HG03196 (cell line): ENCODE measurements around the gene CARTPT.
A peak's percentile ranks its signal among the peaks of the same experiment; 100 is the strongest.

Experiments
- ATAC-seq: cut with Tn5 transposase; IDR thresholded peaks from one replicate; pipeline ENCODE4 v1.9.1; 2021; ENCODE audit not compliant: unreplicated experiment

The CARTPT gene

DNA sequence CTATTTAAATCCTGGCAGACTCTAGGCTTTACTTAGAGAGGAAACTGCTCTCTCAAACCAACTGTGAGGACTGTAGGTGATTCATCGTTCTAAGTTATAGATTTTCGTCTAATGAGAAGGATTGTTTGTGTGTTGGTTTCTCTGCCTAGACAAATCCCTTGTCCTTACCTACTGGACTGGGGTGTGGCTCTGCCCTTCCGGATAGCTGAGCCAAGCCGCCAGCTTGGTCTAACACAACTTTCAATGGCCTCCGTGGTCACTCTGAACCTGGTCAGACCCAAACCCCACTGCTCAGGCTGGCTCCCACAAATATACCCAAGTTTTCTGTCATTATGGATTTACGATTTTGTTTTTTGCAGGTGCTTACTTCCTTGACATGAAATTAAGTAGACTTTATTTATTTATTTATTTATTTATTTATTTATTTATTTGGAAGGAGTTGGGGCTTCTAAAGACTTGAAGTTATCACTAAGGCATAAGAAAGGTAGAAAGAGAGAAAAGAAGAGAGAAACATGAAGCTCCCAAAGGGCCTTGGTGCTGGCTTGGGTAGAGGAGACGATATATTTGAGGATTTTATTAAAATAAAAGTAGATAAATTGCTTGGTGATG, 19.0 kb downstream of the CARTPT start:
- ATAC-seq: no peak

DNA sequence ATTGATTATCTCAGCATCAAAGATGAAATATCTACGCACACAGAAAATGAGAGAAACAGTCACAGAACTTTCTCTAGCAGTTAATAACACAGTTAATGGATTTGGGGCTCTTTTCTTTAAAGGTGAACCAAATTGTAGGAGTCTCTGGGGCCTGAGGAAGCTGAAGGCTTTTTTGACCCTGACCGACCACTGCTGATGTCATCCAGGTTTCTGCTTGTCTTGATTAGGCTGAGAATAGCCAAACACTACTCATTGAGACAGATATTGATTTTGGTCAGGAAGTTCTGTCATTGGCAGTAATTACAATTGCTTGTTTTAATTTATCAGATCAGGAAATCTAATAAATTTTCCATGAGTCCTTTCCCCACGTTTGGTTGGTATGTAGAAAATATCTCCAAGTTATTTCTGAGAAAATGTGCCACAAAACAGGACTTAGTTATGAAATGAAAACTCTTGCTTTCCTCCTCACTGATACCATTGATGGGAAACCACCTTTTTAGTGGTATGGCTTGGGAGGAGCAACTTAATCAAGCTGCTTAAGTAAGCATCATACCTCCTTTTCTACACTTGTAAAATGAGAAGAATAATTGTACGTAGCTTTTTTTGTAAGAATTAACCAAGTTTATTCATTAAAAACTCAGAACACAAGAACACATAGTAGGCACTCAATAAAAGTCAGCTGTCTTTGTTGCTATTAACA, 19.7 kb downstream of the CARTPT start:
- no peak for ATAC-seq

DNA sequence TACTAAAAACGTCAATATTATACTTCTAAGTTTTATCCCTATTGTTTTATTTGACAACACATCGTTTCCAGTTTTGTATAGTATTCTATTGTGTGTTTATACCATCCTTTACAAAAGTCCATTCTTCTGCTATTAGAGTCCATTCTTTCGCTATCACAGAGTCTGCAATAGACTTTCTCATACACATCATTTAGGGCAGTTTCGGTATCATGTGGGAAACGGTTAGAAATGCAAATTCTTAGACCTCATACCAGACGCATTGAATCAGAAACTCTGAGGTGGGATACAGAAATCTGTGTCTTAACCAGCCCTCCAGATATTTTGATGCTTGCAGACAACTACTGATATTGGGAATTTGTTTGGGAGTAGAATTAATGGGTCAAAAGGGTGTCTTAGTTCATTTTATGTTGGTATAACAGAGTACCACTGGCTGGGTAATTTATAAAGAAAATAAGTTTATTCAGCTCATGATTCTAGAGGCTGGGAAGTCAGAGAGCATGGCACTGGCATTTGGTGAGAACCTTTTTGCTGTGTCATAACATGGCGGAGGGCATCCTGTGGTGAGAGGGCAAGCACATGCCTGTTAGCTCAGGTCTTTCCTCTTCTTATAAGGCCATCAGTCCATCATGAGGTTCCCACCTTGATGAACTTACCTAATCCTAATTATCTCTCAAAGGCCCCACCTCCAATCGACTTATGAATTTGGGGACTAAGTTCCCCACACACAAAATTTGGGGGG, 21.1 kb downstream of the CARTPT start:
- ATAC-seq: peak; percentile 90

DNA sequence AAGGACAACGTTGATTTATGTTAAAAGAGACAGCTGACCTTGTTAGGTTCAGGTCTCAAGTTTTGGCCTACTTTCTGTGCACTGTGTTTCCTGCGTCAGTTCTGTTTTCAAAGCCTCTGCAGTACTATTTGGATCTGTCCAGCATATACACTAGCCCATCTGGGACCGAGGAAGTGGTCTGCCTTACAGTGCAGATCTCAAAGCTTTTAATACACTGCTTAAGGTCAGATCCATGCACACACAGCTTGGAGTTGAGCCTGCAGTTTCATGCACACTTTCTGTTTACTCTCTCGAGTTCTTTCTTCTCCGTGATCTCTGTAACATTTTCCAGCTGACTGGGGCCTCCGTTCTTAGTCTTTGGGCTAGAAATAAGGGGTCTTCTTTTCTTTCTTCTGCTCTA, 24.1 kb downstream of the CARTPT start:
- ATAC-seq: no peak

DNA sequence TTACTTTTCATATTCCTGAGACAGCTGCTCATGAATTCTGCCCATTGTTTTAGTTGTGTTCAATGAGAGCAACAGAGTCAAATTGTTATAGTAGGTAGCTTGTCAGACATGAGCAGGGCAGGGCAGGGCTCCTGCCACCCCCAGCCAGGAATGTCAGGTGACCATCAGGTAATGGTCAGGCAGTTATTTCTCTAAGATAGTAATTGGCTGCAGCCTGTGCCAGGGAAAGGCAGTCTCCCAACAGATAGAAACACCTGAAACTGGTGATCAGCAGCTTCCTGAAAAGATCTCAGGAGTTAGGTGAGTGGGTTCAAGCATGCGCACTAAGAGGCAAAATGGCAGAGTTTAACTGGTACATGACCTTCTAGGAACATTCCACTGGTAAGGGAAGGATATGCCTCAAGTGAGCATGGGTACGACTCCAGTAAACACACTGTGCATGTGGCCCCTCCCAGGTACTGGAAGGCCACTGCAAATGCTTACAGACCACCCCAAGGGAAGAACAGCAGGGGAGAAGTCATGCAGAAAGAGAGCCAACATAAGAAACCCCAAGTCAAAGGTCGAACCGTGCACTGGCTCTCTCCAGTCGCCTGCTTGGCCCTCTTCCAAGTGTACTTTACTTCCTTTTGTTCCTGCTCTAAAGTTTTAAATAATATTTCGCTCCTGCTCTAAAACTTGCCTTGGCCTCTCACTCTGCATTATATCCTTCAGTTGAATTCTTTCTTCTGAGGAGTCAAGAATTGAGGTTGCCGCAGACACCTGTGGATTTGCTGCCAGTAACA, 25.1 kb downstream of the CARTPT start:
- no peak for ATAC-seq

DNA sequence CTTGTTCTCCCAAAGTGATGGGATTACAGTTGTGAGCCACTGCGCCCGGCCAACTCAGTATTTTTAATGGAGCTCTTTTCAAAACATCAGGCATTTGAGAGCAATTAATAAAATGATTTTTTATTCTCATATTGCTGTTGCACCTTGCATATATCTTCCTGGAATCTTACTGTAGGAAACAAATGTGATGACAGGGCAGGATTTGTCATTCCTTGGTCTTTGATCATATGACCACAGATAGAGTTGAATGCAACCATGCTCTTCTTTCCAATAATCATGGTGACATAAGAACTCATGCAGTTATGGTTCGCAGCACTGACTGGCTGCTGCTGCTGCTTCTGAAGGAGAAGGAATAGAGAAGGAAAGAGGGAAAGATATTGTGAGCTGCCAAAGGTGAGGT, 28.1 kb downstream of the CARTPT start:
- no peak for ATAC-seq

DNA sequence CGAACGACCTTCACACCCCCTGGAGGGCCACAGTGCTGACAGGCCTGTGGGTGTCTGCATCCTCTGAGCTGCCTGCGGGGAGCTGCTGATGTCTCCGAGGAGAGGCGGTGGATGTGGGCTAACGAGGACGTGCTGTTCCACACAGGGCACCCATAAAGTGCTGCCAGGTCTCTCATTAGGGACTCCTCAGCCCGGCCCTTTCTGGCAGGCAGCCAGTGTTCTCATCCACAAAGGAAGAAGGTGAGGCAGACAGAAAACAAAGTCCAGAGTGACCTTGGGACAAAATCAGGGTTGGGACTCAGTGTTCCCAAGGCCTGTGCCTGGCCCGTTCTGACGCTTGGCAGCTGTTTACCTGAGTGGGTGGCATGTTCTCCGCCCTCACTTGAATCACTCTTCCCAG, 29.3 kb downstream of the CARTPT start:
- ATAC-seq: no peak

DNA sequence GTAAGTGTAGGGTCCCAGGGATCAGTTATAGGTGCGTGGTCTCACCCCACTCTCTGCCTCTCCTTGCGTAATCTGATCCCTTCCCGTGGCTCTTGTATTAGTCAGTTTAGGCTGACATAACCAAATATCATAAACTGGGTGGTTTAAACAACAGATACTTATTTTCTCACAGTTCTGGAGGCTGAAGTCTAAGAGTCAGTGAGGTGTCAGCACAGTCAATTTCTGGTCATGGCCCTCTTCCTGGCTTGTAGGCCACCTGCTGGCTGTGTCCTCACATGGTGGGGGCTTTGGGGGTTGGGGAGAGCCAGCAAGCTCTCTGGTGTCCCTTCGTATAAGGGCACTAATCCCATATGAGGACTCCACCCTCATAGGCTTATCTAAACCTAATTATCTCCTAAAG, 32.3 kb downstream of the CARTPT start:
- ATAC-seq: no peak

DNA sequence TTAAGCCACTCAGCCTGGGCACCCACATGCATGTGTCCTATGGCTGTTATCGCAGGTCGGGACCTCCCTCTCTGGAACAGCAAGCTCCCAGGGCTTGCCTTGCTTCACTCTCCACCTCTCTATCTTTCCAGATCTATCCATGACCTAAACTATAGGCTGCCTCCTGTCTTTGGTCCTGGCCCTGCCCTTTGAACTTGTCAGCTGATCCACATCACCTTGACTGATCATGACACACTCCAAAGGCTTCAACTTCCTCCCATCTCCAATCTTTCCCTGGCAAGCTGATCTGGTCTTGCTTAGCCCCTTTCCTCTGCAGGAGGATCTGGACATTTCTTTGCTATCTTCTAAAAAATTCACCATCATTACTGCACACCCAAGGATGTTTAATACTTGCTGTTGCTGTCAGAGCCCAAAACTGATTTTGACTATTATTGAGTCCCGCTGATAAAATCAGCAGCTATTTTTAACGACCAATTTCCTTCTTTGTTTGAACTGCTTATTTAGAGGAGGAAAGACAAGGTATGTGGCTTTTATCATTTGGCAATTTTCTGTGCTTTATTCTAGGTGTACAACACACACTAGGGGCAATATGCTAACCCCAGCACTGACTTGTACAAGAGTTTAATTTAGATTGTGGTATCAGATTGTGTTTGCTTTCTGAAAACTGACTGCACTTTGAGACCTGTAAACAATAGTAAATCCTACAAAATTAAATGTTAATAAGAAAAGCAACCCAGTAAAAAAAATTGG, 33.5 kb downstream of the CARTPT start:
- no peak for ATAC-seq

DNA sequence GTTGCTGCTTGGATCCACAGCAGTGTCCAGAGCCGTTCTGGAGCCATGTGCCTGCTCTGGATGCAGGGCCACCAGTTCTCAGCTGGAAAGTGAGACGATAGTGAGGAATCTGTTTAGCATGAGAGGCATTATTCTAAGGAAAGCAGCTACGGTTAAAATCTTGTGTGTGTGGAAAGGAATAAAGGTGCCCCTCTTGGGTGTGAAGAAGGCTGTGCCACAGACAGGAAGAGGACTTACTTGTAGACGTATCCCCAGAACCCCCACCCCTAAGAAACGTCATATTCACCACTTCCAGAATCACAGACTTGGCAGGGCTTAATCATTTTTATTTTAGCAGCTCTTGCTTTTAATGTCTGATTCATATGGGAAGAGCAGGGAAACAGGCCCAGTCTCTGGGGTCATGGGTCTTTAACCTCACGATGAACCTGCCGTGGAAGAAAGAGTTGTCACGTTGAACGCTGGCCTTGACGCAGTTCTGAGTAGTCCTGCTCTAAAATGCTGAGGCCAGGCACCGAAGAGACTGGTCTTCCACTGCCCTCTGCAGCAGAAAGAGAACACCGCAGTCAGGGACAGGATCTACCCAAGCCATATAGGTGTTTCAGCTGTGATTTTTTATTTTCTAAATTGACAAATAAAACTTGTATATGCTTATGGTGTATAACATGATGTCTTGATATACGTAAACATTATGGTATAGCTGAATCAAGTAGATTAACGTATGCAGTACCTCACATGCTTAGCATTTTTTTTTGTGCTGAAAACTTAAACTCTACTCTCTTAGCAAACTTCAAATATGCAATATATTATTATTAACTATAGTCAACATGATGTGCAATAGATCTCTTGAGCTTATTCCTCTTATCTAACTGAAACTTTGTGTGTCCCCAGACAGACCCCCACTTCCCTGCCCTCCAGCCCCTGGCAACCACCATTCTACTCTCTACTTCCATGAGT, 38.8 kb downstream of the CARTPT start:
- no peak for ATAC-seq

DNA sequence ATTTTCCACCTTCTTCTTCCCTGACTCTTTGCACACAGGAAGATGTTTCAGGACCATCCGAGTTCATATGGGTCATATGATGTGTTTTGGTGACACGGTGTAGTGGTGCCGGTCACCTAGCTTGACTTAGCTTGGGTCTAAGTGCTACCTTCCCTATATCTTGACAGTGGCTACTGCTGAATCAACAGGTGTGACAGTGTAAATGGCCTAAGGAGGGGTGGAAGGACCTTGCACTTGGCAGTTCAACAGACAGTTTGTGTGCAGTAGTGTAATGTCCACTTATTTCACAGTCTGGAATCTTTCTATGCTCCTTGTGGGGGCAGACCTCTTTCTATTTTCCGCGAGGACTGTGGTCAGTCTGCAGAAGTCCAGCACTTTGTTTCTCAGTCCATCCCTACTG, 43.8 kb downstream of the CARTPT start:
- ATAC-seq: no peak

DNA sequence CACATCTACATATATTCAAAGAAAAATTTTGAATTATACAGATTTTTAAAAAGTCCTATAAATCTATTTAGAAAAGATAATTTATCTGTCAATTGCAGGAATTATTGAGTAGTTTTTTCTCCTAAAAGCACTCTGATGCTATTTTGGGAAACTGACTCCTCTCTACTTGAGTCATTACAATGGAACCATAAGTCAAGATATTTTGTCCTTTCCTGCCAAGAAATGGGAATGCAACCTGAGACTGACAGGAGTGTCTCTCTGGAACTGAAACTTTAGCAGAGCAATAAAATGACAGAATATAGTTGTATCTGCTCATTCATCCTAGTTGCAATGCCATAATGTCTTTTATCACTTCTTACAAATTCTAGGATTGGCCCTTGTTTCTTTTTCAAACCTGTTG, 48.6 kb downstream of the CARTPT start:
- no peak for ATAC-seq

DNA sequence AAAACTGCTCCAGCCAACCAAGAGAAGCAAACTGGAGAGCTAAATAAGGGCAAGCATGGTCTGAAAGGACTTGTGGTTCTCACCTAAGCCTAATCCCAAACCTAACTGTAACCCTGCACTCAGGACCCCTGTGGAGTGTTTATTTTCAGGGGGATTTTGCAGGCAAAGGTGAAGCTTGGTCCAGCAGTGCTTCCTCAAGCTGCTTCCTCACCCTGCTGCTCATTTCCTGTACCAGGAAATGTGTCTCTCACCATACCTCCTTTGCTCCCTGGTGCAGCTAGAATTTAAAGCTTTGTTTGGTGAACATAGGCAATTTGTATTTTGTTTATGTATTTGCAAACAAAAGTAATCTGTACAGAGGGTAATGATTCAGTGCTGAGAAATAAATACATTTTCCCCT, 50.2 kb downstream of the CARTPT start:
- ATAC-seq: no peak

DNA sequence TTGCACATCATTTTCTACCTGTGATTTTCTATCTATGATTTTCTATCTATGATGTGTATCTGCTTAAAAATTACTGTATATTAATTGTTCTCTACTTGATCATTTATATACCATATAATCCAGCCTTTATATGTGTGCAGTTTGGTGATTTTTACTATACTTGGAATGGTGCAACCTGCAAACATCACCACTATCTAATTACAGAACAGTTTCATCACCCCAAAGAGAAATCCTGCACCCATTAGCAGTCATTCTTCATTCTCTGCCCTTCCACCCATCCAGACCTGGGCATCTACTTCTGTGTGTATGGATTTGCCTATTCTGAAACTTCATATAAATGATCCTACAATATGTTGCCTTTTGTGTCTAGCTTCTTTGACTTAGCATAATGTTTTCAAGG, 51.3 kb downstream of the CARTPT start:
- no peak for ATAC-seq
